Stimulated activated CD4-positive, alpha-beta T cell treated with anti-CD3 and anti-CD28 coated beads, Interleukin-12 subunit alpha, Interleukin-12 subunit beta, amount 100 ng/mL, for 24 hours (primary cell): Measurements from ENCODE around the gene PRRX2.
"Not testable (repeated sequence)": the region's sequence is repeated elsewhere in the genome, so short reads cannot be mapped to it uniquely, and the experiment has no call there.

Experiments
- DNase-seq, 2 experiments: peaks; one replicate each; pipeline ENCODE4 v3.0.0-alpha.2; 2020; ENCODE audit warnings: low read depth in 2 of 2

The PRRX2 gene

DNA sequence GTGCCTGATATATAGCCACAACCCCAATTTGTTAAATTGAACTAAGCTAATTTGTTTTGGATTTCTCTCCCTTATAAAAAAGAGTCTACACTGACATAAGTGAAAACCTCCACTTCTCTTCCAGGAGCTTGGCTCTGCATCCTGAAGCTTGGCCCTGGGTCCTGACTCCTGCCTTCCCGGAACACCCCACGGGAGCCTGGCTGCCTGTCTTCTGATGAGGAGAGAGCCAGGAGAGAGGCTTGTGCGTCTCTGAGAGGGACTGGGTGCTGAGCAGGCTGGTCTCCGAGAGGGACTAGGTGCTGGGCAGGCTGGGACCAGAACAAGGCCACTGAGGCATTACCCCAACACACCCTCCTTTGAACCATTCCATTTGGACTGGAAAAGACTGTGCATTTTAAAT, 93.9 kb downstream of the PRRX2 start:
- no peak for DNase-seq

- no peak for DNase-seq
These were observed 94.5 kb downstream of the PRRX2 start for GRCh38 chr9:129759804-129760502.

GRCh38 chr9:129760784-129761183, 95.3 kb downstream of the PRRX2 start:
- not testable (repeated sequence) for DNase-seq

DNA sequence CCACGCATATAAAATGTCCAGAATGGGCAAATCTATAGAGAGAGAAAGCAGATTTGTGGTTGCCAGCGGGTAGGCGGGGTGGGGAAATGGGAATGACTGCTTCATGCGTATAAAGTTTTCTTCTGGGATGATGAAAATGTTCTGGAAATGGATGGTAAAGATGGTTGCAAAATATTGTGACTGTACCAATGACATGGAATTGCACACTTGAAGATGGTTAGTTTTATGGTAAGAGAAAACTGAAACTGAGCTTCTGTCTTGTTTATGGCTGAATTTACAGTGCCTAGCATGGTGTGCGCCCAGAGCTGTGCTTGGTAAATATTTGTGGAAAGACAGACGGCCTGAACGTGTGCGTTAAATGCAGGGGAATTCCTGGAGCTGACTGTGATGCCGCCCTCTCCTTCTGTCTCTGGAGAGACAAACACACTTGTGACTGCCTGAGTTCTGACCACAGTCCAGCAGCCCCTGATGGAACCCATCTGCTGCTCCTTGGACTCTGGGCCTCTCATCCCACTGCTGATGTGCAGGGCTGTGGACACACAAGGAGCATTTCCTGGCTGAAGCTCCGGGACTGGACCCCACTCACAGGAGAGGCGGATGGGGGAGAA, 96.0 kb downstream of the PRRX2 start:
- DNase-seq: no peak

DNA sequence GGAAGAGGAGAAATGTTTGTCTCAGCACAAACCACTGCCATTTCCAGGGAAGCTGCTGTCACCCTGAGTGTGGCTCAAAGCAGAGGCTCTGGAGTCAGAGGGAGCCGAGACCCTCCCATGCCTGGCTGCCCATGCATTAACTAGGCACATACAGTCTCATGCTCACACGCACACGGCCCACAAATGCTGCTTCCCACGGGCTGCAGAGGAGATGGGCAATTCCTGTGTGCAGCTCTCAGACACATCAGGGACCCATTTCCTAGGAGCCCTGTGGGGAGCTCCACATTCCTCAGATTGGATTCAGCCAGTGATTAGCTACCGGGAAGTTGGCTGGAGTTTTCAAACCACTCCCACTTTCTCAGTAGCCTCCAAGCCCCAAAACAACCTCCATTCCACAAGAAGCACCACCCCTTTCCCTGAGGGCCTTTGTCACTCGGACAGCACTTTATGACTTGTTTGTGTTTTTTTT, 96.5 kb downstream of the PRRX2 start:
- no peak for DNase-seq

DNA sequence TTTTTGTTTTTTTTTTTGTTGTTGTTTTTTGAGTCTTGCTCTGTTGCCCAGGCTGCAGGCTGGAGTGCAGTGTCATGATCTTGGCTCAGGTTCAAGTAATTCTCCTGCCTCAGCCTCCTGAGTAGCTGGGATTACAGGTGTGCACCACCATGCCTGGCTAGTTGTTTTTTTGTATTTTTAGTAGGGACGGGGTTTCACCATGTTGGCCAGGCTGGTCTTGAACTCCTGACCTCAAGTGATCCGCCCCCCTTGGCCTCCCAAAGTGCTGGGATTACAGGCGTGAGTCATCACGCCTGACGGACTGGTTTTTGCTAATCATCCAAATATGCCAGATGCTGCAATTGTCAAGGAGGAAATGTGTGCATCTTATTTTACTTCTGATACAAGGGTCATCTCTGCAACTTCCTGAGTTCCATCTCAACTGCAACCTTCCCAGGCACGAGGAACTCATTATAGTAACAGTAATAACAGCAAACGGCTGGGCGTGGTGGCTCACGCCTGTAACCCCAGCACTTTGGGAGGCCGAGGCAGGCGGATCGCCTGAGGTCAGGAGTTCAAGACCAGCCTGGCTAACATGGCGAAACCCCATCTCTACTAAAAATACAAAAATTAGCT, 97.0 kb downstream of the PRRX2 start:
- not testable (repeated sequence) for DNase-seq

GRCh38 chr9:129762985-129763926, 97.8 kb downstream of the PRRX2 start:
- no peak for DNase-seq

GRCh38 chr9:129765764-129766317, 100.4 kb downstream of the PRRX2 start:
- no peak for DNase-seq

DNA sequence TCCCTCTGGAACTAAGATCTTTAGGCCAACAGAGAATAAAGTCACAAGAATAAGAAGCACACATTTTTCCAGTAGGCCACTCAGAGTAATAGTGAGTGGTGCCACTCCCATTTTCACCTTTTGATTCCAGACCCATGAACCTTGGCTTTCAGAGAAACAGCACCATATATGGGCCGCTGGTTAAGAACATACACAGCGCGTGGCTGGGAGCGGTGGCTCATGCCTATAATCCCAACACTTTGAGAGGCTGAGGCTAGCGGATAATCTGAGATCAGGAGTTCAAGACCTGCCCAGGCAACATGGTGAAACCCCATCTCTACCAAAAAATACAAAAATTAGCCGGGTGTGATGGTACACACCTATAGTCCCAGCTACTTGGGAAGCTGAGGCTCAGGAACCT, 103.0 kb downstream of the PRRX2 start:
- DNase-seq: no peak

GRCh38 chr9:129769669-129770068, 104.2 kb downstream of the PRRX2 start:
- DNase-seq: no peak

DNA sequence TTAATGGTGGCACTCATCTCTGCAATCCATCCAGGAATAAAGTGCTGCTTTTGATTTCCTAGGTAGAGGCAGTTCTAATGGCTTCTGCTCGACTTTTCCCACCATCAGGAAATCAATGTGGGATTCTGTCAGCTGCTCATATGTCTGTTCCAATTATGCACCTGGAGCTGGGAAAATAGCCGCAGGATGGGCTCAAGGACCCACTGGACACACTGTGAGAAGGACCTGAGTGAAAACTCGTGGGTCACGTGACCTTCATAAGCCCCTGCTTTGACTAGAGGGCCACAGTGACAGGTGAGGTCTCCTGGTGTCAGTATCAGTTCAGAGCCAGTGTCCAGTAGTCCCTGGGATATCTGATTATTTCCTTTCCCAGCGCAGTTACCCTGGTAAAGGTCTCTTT, 105.3 kb downstream of the PRRX2 start:
- no peak for DNase-seq
